ENCODE results near the gene HEMGN. TPM values are rescaled to one million over a fixed set of nuclear protein-coding genes. Genes with fewer than 3 reads are reported as not detected.
A peak's percentile ranks its signal among the peaks of the same experiment; 100 is the strongest.

Gene HEMGN
- total RNA-seq, 6 donors from 2014 or later, result 0.26 to 3.0 (median 0.51) TPM

- 0% methylated on average over 8 of the region's 8 CpGs for WGBS, 2 donors
- no peaks in the 10 kb centered on the region for H3K36me3 ChIP-seq
- peak overlapping the region; percentile 96 to 100 (median 98) for H3K27ac ChIP-seq
- peak; percentile 45 to 83 (median 68) for TF ChIP-seq CTCF (IDR thresholded peaks at IDR 0.05)
- TF ChIP-seq POLR2A (IDR thresholded peaks at IDR 0.05), result no peak
- H3K4me1 ChIP-seq, result peaks cover 19 to 43% (median 24%) of the 10 kb centered on the region in 4 donors
- H3K27me3 ChIP-seq, result no peaks in the 10 kb centered on the region
- no peaks in the 10 kb centered on the region for H3K9me3 ChIP-seq
- DNase-seq, result peak in 1 of 2 donors; percentile 79
- peak; percentile 76 to 77 for ATAC-seq (ENCODE audit: low FRiP score in 2 of 2)
- H3K4me3 ChIP-seq, result peak overlapping the region in 3 of 4 donors; percentile 18 to 63 (median 58)
Measured at GRCh38 chr9:97923529-97924108, 14.4 kb downstream of the HEMGN start.

GRCh38 chr9:97921959-97922724 is 15.8 kb downstream of the HEMGN start, which contains the start of gene TRMO:
TRMO (minus strand) TSS chr9:97922500; CDS start chr9:97922493, 7 bp downstream.
- Histone ChIP-seq H3K4me3 (peak within 1 kb of the TSS; percentile 23 to 63 (median 53)), H3K36me3 (no peaks in the 10 kb centered on the region), H3K27me3 (no peaks in the 10 kb centered on the region), H3K4me1 (peaks cover 19 to 44% (median 24%) of the 10 kb centered on the region in 4 donors), H3K9me3 (no peaks in the 10 kb centered on the region), H3K27ac (peak within 1 kb of the TSS; percentile 96 to 100 (median 98))
- WGBS, 2 donors, result 1% methylated on average over 18 to 44 of the region's 54 CpGs
- DNase-seq (peak; percentile 97 to 99), ATAC-seq (ENCODE audit: low FRiP score in 2 of 2) (peak; percentile 96 to 97)
- TF ChIP-seq EP300 (IDR thresholded peaks at IDR 0.05) (peak in 2 of 4 donors; percentile 51 to 93), POLR2A (IDR thresholded peaks at IDR 0.05) (peak; percentile 90 to 96 (median 92)), POLR2AphosphoS5 (IDR thresholded peaks at IDR 0.05) (peak; percentile 98), CTCF (IDR thresholded peaks at IDR 0.05) (peak; percentile 37 to 96 (median 80))

GRCh38 chr9:97919217-97919813 is 18.7 kb downstream of the HEMGN start:
- TF ChIP-seq POLR2A (IDR thresholded peaks at IDR 0.05) (no peak), CTCF (IDR thresholded peaks at IDR 0.05) (no peak), POLR2AphosphoS5 (IDR thresholded peaks at IDR 0.05) (no peak), EP300 (IDR thresholded peaks at IDR 0.05) (no peak)
- H3K27ac ChIP-seq, result peak overlapping the region in 1 of 4 donors; percentile 15
- H3K36me3 ChIP-seq, result peaks cover 0 to 20% (median 10%) of the 10 kb centered on the region in 4 donors
- ATAC-seq (ENCODE audit: low FRiP score in 2 of 2) (no peak), DNase-seq (no peak)
- H3K4me1 ChIP-seq, result peaks cover 19 to 44% (median 23%) of the 10 kb centered on the region in 4 donors
- no peaks in the 10 kb centered on the region for H3K27me3 ChIP-seq
- no peak overlapping the region for H3K4me3 ChIP-seq
- H3K9me3 ChIP-seq, result no peaks in the 10 kb centered on the region

GRCh38 chr9:97918611-97919010 is 19.4 kb downstream of the HEMGN start:
- DNase-seq (no peak), ATAC-seq (ENCODE audit: low FRiP score in 2 of 2) (no peak)
- H3K4me1 ChIP-seq, result peaks cover 19 to 38% (median 22%) of the 10 kb centered on the region in 4 donors
- H3K36me3 ChIP-seq, result peaks cover 0 to 25% (median 10%) of the 10 kb centered on the region in 4 donors
- no peaks in the 10 kb centered on the region for H3K27me3 ChIP-seq
- TF ChIP-seq CTCF (IDR thresholded peaks at IDR 0.05) (no peak), POLR2A (IDR thresholded peaks at IDR 0.05) (no peak), EP300 (IDR thresholded peaks at IDR 0.05) (no peak), POLR2AphosphoS5 (IDR thresholded peaks at IDR 0.05) (no peak)
- H3K27ac ChIP-seq, result no peak overlapping the region
- 40 to 57% methylated on average over 4 of the region's 4 CpGs for WGBS, 2 donors
- H3K4me3 ChIP-seq, result no peak overlapping the region
- H3K9me3 ChIP-seq, result no peaks in the 10 kb centered on the region

Measured in upper lobe of left lung (tissue), 6 donors.